ENCODE data around the gene RGS9BP.

The RGS9BP gene

DNA sequence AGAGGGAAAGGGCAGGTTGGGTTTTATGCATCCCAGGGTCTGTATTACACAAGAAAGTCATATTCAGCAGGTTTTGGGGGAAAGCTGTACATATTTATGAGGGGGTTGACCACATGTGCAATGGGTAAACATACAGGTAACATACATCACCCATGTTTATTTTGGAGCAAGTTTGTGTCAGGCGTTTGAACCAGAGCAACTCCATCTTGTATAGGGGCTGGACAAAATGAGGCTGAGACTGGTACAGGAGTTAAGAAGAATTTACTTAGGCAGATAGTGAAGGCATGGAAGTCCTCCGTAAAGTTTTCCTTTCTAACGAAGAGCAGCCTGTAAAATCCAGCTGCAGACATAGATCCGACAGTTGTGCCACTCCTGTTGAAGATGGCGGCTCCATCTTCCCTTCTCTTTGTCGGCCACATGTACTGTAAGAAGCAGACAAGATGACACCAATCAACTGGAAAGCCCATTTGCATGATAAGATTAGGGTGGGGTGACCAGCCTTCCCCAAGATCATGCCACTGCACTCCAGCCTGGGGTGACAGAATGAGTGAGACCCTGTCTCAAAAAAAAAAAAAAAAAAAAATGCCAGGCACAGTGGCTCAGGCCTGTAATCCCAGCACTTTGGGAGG lies 11.3 kb downstream of the RGS9BP start:
- H3K9me3 ChIP-seq = no peaks in the 10 kb centered on the region
- intact Hi-C loops (cut with DNase I; ENCODE audit: low total_unique reads) = no loop called here
- no peaks in the 10 kb centered on the region for H3K27me3 ChIP-seq
- no peak for DNase-seq
- TF ChIP-seq, protein P1, sequence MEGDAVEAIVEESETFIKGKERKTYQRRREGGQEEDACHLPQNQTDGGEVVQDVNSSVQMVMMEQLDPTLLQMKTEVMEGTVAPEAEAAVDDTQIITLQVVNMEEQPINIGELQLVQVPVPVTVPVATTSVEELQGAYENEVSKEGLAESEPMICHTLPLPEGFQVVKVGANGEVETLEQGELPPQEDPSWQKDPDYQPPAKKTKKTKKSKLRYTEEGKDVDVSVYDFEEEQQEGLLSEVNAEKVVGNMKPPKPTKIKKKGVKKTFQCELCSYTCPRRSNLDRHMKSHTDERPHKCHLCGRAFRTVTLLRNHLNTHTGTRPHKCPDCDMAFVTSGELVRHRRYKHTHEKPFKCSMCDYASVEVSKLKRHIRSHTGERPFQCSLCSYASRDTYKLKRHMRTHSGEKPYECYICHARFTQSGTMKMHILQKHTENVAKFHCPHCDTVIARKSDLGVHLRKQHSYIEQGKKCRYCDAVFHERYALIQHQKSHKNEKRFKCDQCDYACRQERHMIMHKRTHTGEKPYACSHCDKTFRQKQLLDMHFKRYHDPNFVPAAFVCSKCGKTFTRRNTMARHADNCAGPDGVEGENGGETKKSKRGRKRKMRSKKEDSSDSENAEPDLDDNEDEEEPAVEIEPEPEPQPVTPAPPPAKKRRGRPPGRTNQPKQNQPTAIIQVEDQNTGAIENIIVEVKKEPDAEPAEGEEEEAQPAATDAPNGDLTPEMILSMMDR (IDR thresholded peaks at IDR 0.05) = no peak
- peaks cover 0 to 8% (median 6%) of the 10 kb centered on the region in 4 donors for H3K4me1 ChIP-seq
- no peak overlapping the region for H3K4me3 ChIP-seq
- H3K36me3 ChIP-seq = no peaks in the 10 kb centered on the region
- no peak overlapping the region for H3K27ac ChIP-seq

DNA sequence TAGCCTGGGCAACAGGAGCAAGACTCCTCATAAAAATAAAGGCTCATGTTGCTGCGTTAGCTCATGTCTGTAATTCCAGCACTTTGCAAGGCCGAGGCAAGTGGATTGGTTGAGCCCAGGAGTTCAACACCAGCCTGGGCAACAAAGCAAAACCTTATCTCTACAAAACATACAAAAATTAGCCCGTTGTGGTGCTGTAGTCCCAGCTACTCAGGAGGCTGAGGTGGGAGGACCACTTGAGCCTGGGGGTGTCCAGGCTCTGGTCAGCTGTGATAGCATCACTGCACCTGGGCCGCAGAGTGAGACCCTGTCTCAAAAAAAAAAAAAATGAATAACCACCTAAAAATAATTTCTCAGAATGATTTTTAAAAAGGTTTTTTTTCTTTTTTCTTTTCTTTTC lies 12.0 kb downstream of the RGS9BP start:
- Histone ChIP-seq H3K27ac (no peak overlapping the region), H3K4me1 (peaks cover 0 to 13% (median 9%) of the 10 kb centered on the region in 4 donors), H3K9me3 (no peaks in the 10 kb centered on the region), H3K36me3 (no peaks in the 10 kb centered on the region), H3K27me3 (no peaks in the 10 kb centered on the region), H3K4me3 (no peak overlapping the region)
- DNase-seq = no peak
- TF ChIP-seq, protein P1 (IDR thresholded peaks at IDR 0.05) = no peak
- intact Hi-C loops (cut with DNase I; ENCODE audit: low total_unique reads) = no loop called here

DNA sequence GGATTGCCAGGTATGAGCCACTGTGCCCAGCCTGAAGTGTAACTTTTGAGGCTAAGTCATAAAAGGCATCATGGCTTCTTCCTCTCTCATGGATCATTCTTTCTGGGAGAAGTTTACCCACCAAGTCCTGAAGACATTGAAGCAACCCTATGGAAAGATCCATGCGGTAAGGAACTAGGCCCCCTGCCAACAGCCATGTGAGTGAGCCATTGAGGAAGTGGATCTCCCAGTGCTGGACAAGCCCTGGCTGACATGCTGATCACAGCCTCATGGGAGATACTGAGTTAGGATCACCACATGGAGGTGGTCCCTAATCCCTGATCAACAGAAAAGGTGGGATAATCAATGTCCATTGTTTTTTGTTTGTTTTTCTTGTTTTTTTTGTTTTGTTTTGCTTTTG lies 12.7 kb downstream of the RGS9BP start:
- H3K36me3 ChIP-seq = no peaks in the 10 kb centered on the region
- intact Hi-C loops (cut with DNase I; ENCODE audit: low total_unique reads) = no loop called here
- DNase-seq = peak in 1 of 2 donors; percentile 56

DNA sequence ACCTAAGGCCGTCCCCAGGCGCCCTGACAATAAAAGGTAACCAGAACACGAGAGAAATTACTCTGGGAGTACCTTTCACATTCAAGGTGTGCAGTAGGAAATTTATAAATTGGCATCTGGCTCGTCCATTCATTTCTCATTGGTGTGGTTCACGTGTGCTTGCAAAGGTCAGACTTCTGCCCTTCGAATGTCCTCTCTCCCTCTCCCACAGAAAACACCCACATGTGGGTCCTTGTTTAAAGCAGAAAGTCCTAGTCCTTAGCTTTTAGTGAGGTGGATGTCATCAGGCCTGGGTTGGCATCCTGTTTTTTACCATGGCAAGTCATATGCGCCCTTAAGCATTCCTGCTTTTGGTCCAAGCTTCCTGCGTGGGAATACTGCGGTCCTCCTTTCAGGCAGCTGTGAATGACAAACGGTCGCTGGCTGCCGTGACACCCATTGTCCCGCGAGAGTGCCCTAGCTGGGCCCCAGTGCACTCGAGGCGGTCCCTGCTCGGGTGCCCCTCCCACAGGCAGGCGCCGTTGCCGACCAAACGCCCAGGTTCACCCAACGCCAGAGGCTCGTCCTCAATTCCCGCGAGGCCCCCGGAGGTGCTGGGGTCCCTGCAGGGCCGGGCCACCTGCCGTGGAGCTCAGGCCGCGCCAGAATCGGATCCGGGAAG lies 15.8 kb downstream of the RGS9BP start, which contains the start of gene NUDT19:
Gene NUDT19 (plus strand): TSS at position 531 of the 661 bp plus-strand sequence. CDS start 140 bp downstream, outside the sequence.
- peak within 1 kb of the TSS; percentile 75 to 90 for H3K27ac ChIP-seq
- no peaks in the 10 kb centered on the region for H3K27me3 ChIP-seq
- H3K9me3 ChIP-seq = no peaks in the 10 kb centered on the region
- peak within 1 kb of the TSS; percentile 71 to 88 for H3K4me3 ChIP-seq
- no peaks in the 10 kb centered on the region for H3K36me3 ChIP-seq
- TF ChIP-seq, protein P1 (IDR thresholded peaks at IDR 0.05) = no peak
- peak; percentile 83 to 92 for DNase-seq
- intact Hi-C loops (cut with DNase I; ENCODE audit: low total_unique reads) = no loop called here
- peaks cover 5 to 47% (median 26%) of the 10 kb centered on the region in 4 donors for H3K4me1 ChIP-seq

More for the DNA sequence above, 12.7 kb downstream of the RGS9BP start:
- Histone ChIP-seq H3K4me3 (no peak overlapping the region), H3K4me1 (peaks cover 5 to 19% (median 15%) of the 10 kb centered on the region in 4 donors), H3K27ac (no peak overlapping the region), H3K27me3 (no peaks in the 10 kb centered on the region), H3K9me3 (no peaks in the 10 kb centered on the region)
- TF ChIP-seq, protein P1 (IDR thresholded peaks at IDR 0.05) = no peak

DNA sequence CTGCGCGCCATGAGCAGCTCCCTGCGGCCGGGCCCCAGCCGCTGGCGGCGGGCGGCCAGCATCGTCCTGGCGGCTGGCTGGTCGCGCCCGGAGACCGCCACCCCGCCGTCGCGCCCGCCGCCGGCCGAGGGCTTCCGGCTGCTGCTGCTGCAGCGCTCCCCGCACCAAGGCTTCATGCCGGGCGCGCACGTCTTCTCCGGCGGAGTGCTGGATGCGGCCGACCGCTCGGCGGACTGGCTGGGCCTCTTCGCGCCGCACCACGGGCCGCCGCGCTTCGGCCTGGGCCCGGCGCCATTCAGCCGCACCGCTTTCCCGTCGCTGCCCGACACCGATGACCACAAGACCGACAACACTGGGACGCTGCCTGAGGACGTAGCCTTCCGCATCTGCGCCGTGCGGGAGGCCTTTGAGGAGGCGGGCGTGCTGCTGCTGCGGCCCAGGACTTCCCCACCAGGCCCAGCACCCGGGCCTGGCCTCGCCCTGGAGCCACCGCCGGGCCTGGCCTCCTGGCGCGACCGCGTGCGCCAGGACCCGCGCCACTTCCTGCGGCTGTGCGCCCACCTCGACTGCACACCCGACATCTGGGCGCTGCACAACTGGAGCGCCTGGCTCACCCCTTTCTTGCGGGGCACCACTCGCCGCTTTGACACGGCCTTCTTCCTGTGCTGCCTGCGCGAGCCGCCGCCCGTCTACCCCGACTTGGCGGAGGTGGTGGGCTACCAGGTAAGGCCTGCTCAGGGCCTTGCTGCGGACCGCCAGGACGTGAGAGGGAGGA lies 16.5 kb downstream of the RGS9BP start:
- Histone ChIP-seq H3K9me3 (no peaks in the 10 kb centered on the region), H3K4me3 (peak overlapping the region; percentile 71 to 88), H3K4me1 (peaks cover 5 to 47% (median 26%) of the 10 kb centered on the region in 4 donors), H3K27ac (peak overlapping the region; percentile 75 to 90), H3K27me3 (no peaks in the 10 kb centered on the region), H3K36me3 (peaks cover 0 to under 1% (median 0%) of the 10 kb centered on the region in 3 donors)
- DNase-seq = peak; percentile 51 to 77
- TF ChIP-seq, protein P1 (IDR thresholded peaks at IDR 0.05) = no peak
- intact Hi-C loops (cut with DNase I; ENCODE audit: low total_unique reads) = no loop called here

Data from tibial artery (tissue), 4 donors.